ENCODE data around the gene SAMD1. TPM values are rescaled to one million over a fixed set of nuclear protein-coding genes. Genes with fewer than 3 reads are reported as not detected.

Gene SAMD1
- total and polyA plus RNA-seq, 2 of the 13 experiments (the other 11 are each of a cell fraction or from before 2014, with no cell fraction given) = 17.5 to 45.0 TPM

DNA sequence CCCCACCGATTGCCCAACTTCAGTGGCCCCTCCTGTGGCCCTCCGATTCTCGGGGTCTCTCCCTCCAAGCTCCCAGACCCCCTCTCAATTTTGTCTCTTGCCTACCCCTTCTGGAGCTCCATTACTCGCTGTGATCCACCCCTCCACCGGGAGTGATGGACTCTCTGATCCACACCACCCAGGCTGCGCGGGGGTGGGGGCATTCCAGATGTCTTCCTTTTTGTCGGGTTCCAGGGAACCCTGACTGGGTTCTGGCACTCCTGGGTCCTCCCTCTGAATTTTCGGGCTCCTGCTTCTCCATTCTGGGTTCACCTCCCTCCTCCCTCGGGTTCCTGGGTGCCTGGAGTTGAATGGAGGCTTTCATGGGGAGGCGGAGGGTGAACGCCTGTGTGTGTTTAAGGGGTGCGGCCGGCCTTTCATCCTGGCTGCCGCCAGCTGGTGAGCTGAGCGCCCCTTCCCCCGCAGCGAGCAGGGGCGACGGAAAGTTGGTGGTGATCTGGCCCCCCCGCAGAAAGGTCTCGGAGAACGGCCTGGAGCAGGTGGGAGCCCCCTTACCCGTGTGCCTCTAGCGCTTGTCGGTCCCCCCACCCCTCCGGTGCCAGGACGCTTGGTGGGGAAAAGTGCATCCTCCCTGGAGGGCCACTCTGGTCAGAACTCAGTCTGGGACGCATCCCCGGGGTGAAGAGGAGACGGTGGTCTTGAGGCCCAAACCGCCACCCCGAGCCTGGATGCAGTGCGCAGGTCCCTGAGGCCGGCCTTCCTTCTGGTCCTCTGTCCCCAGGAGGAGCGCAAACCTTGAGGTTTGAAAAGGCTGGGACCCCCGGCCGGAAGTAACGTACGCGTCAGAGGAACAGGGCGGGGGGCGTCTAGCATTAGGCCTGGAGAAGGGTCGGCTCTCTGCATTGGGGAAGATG lies 16.4 kb downstream of the SAMD1 start (continued):
- TF ChIP-seq AFF4 (CRISPR knock-in tag; IDR thresholded peaks at IDR 0.05) (no peak), RFX5 (IDR thresholded peaks at IDR 0.05; ENCODE audit: low read depth, low read length) (no peak), ZNF326 (CRISPR knock-in tag; IDR thresholded peaks at IDR 0.05; ENCODE audit: borderline replicate concordance) (no peak), ZKSCAN1 (IDR thresholded peaks at IDR 0.05; ENCODE audit: low read length) (no peak), NFYB (CRISPR knock-in tag; IDR thresholded peaks at IDR 0.05) (no peak), YEATS4 (CRISPR knock-in tag; IDR thresholded peaks at IDR 0.05; ENCODE audit: borderline replicate concordance) (no peak; the same call in 1 of the 2 replicates), ZNF367 (CRISPR knock-in tag; IDR thresholded peaks at IDR 0.05; ENCODE audit: borderline replicate concordance) (no peak), ATM (IDR thresholded peaks at IDR 0.05; ENCODE audit: borderline replicate concordance) (no peak), SIN3B (IDR thresholded peaks at IDR 0.05; ENCODE audit: low read length) (no peak), ZNF850 (CRISPR knock-in tag; conservative IDR thresholded peaks at IDR 0.05) (no peak), NR2F2 (IDR thresholded peaks at IDR 0.05; ENCODE audit: borderline replicate concordance, low read depth) (no peak), FOXA3 (CRISPR knock-in tag; IDR thresholded peaks at IDR 0.05) (no peak), ZNF670 (CRISPR knock-in tag; IDR thresholded peaks at IDR 0.05; ENCODE audit: borderline replicate concordance) (0 out of 2 replicates have a peak, but pooled peaks have one; percentile 58), IRX3 (CRISPR knock-in tag; IDR thresholded peaks at IDR 0.05; ENCODE audit: borderline replicate concordance, low read depth) (no peak), ZNF136 (CRISPR knock-in tag; IDR thresholded peaks at IDR 0.05; ENCODE audit: low read depth) (no peak), MXD1 (CRISPR knock-in tag; IDR thresholded peaks at IDR 0.05) (no peak)
- TF ChIP-seq, protein P1, sequence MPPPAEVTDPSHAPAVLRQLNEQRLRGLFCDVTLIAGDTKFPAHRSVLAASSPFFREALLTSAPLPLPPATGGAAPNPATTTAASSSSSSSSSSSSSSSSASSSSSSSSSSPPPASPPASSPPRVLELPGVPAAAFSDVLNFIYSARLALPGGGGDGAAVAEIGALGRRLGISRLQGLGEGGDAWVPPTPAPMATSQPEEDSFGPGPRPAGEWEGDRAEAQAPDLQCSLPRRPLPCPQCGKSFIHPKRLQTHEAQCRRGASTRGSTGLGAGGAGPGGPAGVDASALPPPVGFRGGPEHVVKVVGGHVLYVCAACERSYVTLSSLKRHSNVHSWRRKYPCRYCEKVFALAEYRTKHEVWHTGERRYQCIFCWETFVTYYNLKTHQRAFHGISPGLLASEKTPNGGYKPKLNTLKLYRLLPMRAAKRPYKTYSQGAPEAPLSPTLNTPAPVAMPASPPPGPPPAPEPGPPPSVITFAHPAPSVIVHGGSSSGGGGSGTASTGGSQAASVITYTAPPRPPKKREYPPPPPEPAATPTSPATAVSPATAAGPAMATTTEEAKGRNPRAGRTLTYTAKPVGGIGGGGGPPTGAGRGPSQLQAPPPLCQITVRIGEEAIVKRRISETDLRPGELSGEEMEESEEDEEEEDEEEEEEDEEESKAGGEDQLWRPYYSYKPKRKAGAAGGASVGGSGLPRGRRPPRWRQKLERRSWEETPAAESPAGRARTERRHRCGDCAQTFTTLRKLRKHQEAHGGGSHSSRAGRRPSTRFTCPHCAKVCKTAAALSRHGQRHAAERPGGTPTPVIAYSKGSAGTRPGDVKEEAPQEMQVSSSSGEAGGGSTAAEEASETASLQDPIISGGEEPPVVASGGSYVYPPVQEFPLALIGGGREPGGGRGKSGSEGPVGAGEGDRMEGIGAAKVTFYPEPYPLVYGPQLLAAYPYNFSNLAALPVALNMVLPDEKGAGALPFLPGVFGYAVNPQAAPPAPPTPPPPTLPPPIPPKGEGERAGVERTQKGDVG (CRISPR knock-in tag; IDR thresholded peaks at IDR 0.05; ENCODE audit: borderline replicate concordance) = no peak
- TF ChIP-seq, protein P2, sequence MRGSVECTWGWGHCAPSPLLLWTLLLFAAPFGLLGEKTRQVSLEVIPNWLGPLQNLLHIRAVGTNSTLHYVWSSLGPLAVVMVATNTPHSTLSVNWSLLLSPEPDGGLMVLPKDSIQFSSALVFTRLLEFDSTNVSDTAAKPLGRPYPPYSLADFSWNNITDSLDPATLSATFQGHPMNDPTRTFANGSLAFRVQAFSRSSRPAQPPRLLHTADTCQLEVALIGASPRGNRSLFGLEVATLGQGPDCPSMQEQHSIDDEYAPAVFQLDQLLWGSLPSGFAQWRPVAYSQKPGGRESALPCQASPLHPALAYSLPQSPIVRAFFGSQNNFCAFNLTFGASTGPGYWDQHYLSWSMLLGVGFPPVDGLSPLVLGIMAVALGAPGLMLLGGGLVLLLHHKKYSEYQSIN (CRISPR knock-in tag; IDR thresholded peaks at IDR 0.05; ENCODE audit: borderline replicate concordance) = no peak
- TF ChIP-seq, protein P3, sequence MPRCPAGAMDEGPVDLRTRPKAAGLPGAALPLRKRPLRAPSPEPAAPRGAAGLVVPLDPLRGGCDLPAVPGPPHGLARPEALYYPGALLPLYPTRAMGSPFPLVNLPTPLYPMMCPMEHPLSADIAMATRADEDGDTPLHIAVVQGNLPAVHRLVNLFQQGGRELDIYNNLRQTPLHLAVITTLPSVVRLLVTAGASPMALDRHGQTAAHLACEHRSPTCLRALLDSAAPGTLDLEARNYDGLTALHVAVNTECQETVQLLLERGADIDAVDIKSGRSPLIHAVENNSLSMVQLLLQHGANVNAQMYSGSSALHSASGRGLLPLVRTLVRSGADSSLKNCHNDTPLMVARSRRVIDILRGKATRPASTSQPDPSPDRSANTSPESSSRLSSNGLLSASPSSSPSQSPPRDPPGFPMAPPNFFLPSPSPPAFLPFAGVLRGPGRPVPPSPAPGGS (CRISPR knock-in tag; IDR thresholded peaks at IDR 0.05) = 0 out of 2 replicates have a peak, but pooled peaks have one; percentile 68
